Brain microvascular endothelial cell (primary cell): ENCODE data around the gene MACROD1.

ENCODE experiments used
- DNase-seq: peaks from one replicate; pipeline ENCODE4 v3.0.0-alpha.2; 2020
- H3K27ac ChIP-seq: fragments of 250-450 bp; sonication (Bioruptor Pico); 2 replicates; pipeline ENCODE4 v1.5.1; 2020; ENCODE audit warnings: mild to moderate bottlenecking, moderate library complexity
- H3K27me3 ChIP-seq: fragments of 250-450 bp; sonication (Bioruptor Pico); replicated peaks from 2 replicates; pipeline ENCODE4 v1.5.1; 2020; ENCODE audit warnings: mild to moderate bottlenecking
- H3K36me3 ChIP-seq: fragments of 250-450 bp; sonication (Bioruptor Pico); replicated peaks from 2 replicates; pipeline ENCODE4 v1.5.1; 2020; ENCODE audit warnings: mild to moderate bottlenecking
- H3K4me3 ChIP-seq: 2 replicates; pipeline ENCODE4 v1.5.1; 2011; ENCODE audit warnings: low read depth, mild to moderate bottlenecking, control low read depth, low read length, moderate library complexity
- in situ Hi-C: cut with HindIII; loops from 2 replicates; pipeline ENCODE4 v1.10.0; 2017; ENCODE audit warnings: low sequenced_read_pairs, low pct_ligation_motif_present
- TF ChIP-seq, protein P1 (sequence below): IDR thresholded peaks from 2 replicates; pipeline ENCODE4 v1.5.1; 2011; ENCODE audit warnings: low read depth, mild to moderate bottlenecking, moderate library complexity, low read length, control low read depth, inconsistent platforms; ENCODE audit errors: missing control alignments

MACROD1 gene

DNA sequence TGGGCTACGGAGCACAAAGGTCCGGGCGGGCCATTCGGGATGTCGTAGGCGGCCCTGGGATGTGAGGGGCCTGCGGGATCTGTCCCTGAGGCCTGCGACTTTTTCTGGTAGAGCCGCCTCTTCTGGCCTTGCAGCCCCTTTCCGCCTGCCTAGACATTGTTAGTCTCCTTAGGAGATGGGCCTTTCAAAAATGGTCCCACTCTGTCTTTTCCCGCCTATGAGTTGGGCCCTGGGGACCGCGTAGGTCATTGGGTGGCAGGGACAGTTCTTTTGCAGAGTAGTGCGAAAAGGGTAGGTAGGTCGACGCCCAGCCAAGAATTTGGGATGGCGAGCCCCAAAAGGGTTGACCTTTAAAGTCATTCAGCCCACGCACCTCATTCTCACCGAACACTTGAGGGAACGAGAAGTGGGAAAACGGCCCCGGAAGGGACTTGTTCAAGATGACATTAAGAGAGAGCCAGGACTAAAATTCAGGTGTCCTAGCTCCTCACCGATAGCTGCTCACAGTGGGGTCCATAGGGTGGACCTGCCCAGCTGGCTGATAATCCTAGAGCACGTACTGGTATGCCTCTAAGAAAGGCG is 178.9 kb downstream of the MACROD1 start:
- no peak for DNase-seq
- peak overlapping the region; percentile 93 for H3K4me3 ChIP-seq
- H3K27me3 ChIP-seq: no peaks in the 10 kb centered on the region
- in situ Hi-C loops: no loop called here
- peaks cover 19% of the 10 kb centered on the region for H3K36me3 ChIP-seq
- peak overlapping the region; percentile 69 for H3K27ac ChIP-seq
- TF ChIP-seq, protein P1, sequence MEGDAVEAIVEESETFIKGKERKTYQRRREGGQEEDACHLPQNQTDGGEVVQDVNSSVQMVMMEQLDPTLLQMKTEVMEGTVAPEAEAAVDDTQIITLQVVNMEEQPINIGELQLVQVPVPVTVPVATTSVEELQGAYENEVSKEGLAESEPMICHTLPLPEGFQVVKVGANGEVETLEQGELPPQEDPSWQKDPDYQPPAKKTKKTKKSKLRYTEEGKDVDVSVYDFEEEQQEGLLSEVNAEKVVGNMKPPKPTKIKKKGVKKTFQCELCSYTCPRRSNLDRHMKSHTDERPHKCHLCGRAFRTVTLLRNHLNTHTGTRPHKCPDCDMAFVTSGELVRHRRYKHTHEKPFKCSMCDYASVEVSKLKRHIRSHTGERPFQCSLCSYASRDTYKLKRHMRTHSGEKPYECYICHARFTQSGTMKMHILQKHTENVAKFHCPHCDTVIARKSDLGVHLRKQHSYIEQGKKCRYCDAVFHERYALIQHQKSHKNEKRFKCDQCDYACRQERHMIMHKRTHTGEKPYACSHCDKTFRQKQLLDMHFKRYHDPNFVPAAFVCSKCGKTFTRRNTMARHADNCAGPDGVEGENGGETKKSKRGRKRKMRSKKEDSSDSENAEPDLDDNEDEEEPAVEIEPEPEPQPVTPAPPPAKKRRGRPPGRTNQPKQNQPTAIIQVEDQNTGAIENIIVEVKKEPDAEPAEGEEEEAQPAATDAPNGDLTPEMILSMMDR: no peak

DNA sequence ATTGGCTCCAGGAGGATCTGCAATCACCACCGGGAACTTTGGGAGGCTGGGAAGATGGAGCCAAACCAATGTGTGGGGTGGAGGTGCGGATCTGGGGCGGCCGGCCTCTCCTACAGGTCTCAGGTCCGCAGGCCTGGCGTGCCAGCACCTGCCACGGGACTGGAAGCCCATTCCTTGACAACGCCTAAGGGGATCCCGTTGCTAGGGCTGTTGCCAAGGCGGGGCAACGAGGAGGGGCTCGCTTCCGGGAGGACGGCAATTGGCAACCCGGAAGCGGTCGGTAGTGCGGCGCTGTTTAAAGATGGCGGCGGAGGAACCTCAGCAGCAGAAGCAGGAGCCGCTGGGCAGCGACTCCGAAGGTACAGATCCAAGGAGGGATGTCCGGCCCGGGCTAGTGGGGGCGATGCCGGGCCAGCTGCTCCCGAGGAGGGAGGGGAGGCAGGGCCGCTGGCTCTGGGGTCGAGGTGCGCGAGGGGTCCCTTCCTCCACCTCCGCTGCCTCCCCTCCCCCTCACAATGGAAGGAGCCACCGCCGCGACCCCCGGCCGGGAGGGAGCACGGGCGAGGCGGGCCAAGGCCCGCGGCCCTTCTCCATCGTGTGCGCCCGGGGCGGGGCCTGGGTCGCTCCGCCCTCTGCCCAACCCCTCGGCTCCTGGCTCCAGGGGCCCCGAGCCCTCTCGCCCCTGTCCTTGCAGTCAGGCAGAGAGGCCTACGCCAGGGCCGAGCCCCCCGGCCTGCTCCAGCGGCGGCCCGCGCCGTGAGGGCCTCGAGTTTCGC is 179.6 kb downstream of the MACROD1 start, which contains the start of gene OTUB1:
TSS of gene OTUB1 (plus strand) at position 283 of the 776 bp plus-strand sequence. CDS start at position 302, 19 bp downstream.
- in situ Hi-C loops: no loop called here
- Histone ChIP-seq H3K36me3 (peaks cover 15% of the 10 kb centered on the region), H3K4me3 (peak within 1 kb of the TSS; percentile 93), H3K27me3 (no peaks in the 10 kb centered on the region), H3K27ac (peak within 1 kb of the TSS; percentile 69)
- peak; percentile 85 for DNase-seq
- TF ChIP-seq, protein P1: no peak

DNA sequence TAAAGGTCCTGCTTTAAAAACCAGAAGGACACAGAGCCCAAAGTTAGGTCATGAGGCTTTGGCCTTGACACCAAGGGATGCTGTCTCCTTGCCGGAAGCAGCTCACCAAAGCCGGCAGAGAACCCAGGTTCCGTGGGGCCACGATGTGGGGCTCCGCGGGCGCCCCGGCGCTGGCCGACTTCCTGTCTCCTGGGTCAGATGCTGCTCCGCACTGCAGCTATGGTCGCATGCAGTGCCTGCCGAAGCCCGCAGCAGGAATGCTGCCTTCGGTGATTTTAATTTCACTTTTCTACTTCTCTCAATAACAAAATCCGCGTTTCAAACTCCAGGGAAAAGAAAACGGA is 180.1 kb downstream of the MACROD1 start:
- TF ChIP-seq, protein P1: no peak
- no peak for DNase-seq
- in situ Hi-C loops: no loop called here
- Histone ChIP-seq H3K4me3 (peak overlapping the region; percentile 93), H3K27ac (peak overlapping the region; percentile 69), H3K27me3 (no peaks in the 10 kb centered on the region), H3K36me3 (peaks cover 9% of the 10 kb centered on the region)

DNA sequence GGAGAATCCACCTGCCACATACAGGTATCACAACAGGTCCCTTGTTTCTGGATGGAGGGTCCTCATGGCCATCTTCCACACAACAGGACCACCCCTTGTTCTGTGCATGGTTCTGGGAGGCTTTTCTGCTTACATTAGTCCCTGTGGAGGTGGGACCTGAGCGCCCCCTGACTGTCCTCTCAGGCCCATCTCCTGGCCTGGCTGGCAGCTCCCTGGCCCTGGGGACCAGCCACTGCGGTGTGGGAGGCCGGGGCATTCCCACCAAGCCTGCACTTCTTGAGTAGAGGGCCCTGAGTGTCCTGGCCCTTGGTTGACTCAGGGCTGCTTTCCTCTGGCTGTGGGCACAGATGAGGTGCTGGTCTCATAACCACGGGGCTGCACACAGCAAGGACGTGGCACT is 186.5 kb downstream of the MACROD1 start:
- no peak overlapping the region for H3K27ac ChIP-seq
- H3K27me3 ChIP-seq: no peaks in the 10 kb centered on the region
- DNase-seq: no peak
- H3K4me3 ChIP-seq: no peak overlapping the region
- H3K36me3 ChIP-seq: peaks cover 5% of the 10 kb centered on the region
- TF ChIP-seq, protein P1: no peak
- in situ Hi-C loops: no loop called here

DNA sequence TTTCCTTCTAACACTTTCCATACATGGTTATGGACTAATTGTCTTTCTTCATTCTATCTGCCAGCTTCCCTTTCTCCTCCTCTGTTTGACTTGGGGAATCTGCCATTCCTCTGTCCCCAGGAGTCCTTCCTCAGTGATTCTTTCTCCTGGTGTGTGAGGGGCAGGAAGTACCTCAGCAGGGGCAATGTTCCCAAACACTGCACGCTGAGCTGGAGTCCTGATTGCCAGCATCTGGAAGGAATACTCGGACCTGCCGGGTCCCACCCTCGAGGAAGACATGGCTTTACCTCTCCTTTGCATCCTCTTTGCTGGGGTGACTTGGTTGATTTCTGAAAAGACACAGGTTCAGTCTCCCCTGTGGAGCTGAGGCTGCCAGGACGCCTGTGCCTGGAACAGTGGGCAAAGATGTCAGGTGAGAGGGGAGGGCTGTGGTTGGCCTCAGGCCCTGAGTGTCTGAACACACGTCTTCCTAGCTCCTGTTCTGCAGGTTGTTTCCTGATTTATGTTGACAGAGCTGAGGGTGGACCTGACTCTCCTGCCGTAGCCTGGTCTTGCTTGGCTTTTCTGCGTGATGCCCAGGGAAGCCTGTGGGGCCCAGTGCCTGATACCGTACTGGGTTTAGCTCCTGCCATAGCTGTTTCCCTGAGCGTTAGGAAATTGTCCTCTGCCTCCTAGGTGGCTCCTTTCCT is 187.2 kb downstream of the MACROD1 start:
- TF ChIP-seq, protein P1: no peak
- no peaks in the 10 kb centered on the region for H3K27me3 ChIP-seq
- H3K27ac ChIP-seq: no peak overlapping the region
- no peak overlapping the region for H3K4me3 ChIP-seq
- in situ Hi-C loops: no loop called here
- peaks cover 5% of the 10 kb centered on the region for H3K36me3 ChIP-seq
- no peak for DNase-seq
